Measurements from ENCODE around the gene KIF1B. TPM values are rescaled to one million over a fixed set of nuclear protein-coding genes. Genes with fewer than 3 reads are reported as not detected.
"Not testable (repeated sequence)": the region's sequence is repeated elsewhere in the genome, so short reads cannot be mapped to it uniquely, and the experiment has no call there.

The KIF1B gene
- total RNA-seq, 1 experiment from 2014 or later: 69.5 TPM

GRCh38 chr1:10424651-10425050 is 214.3 kb downstream of the KIF1B start:
- no peaks in the 10 kb centered on the region for H3K4me1 ChIP-seq (ENCODE audit: insufficient read depth, low read length, poor library complexity, severe bottlenecking)
- no peak overlapping the region for H3K4me3 ChIP-seq (ENCODE audit: low read depth, low read length, poor library complexity, severe bottlenecking)
- intact Hi-C loops (cut with micrococcal nuclease; ENCODE audit: unreplicated experiment): loop anchor here (5.0 to 10.0 kb wide), 3 partner anchors 472 to 800 kb away; no protein-coding TSS in a partner anchor
- BruUV-seq (replicated peaks): no TSS peak
- ChIA-PET POLR2A (ENCODE audit: low non-redundant PET) (no interaction called here), CTCF (interaction anchor here (0.6 kb wide), 1 partner anchor 37 kb away, joined by 7 read pairs; no protein-coding TSS in a partner anchor)
- H3K27me3 ChIP-seq (replicated peaks; ENCODE audit: insufficient read depth, low read depth, low read length, poor library complexity): no peaks in the 10 kb centered on the region
- H3K9me3 ChIP-seq (ENCODE audit: low read depth, low read length, poor library complexity, severe bottlenecking): no peaks in the 10 kb centered on the region
- peaks cover 20% of the 10 kb centered on the region for H3K36me3 ChIP-seq (ENCODE audit: insufficient read depth, low read length, poor library complexity, severe bottlenecking)
- no peak for DNase-seq (ENCODE audit: low spot score)
- H3K27ac ChIP-seq (ENCODE audit: low read depth, low read length, poor library complexity, severe bottlenecking): no peak overlapping the region
- TF ChIP-seq CTCF (conservative IDR thresholded peaks at IDR 0.05; ENCODE audit: low read depth, low read length) (no peak), EZH2 (IDR thresholded peaks at IDR 0.05; ENCODE audit: borderline replicate concordance, low read depth, low read length, poor library complexity, severe bottlenecking) (no peak)

GRCh38 chr1:10425826-10426534 is 215.6 kb downstream of the KIF1B start:
- CTCF ChIA-PET: interaction anchor here (0.6 kb wide), 1 partner anchor 48 kb away, joined by 3 read pairs; no protein-coding TSS in a partner anchor
- H3K36me3 ChIP-seq (ENCODE audit: insufficient read depth, low read length, poor library complexity, severe bottlenecking); BruUV-seq (replicated peaks); H3K9me3 ChIP-seq (ENCODE audit: low read depth, low read length, poor library complexity, severe bottlenecking); DNase-seq (ENCODE audit: low spot score); H3K27me3 ChIP-seq (replicated peaks; ENCODE audit: insufficient read depth, low read depth, low read length, poor library complexity); H3K27ac ChIP-seq (ENCODE audit: low read depth, low read length, poor library complexity, severe bottlenecking); H3K4me3 ChIP-seq (ENCODE audit: low read depth, low read length, poor library complexity, severe bottlenecking); POLR2A ChIA-PET (ENCODE audit: low non-redundant PET); H3K4me1 ChIP-seq (ENCODE audit: insufficient read depth, low read length, poor library complexity, severe bottlenecking): not testable (repeated sequence)
- intact Hi-C loops (cut with micrococcal nuclease; ENCODE audit: unreplicated experiment): loop anchor here (5.0 to 10.0 kb wide), 3 partner anchors 474 to 801 kb away; no protein-coding TSS in a partner anchor

GRCh38 chr1:10426535-10426848 is 216.1 kb downstream of the KIF1B start:
- H3K9me3 ChIP-seq (ENCODE audit: low read depth, low read length, poor library complexity, severe bottlenecking); POLR2A ChIA-PET (ENCODE audit: low non-redundant PET); DNase-seq (ENCODE audit: low spot score); H3K36me3 ChIP-seq (ENCODE audit: insufficient read depth, low read length, poor library complexity, severe bottlenecking); H3K4me1 ChIP-seq (ENCODE audit: insufficient read depth, low read length, poor library complexity, severe bottlenecking); H3K27me3 ChIP-seq (replicated peaks; ENCODE audit: insufficient read depth, low read depth, low read length, poor library complexity); H3K4me3 ChIP-seq (ENCODE audit: low read depth, low read length, poor library complexity, severe bottlenecking); BruUV-seq (replicated peaks); H3K27ac ChIP-seq (ENCODE audit: low read depth, low read length, poor library complexity, severe bottlenecking): not testable (repeated sequence)
- CTCF ChIA-PET: interaction anchor here (0.6 kb wide), 1 partner anchor 48 kb away, joined by 3 read pairs; no protein-coding TSS in a partner anchor
- intact Hi-C loops (cut with micrococcal nuclease; ENCODE audit: unreplicated experiment): loop anchor here (5.0 to 10.0 kb wide), 3 partner anchors 474 to 802 kb away; no protein-coding TSS in a partner anchor

- no peak for DNase-seq (ENCODE audit: low spot score)
- Histone ChIP-seq H3K4me3 (ENCODE audit: low read depth, low read length, poor library complexity, severe bottlenecking) (no peak overlapping the region), H3K27me3 (replicated peaks; ENCODE audit: insufficient read depth, low read depth, low read length, poor library complexity) (no peaks in the 10 kb centered on the region), H3K36me3 (ENCODE audit: insufficient read depth, low read length, poor library complexity, severe bottlenecking) (no peaks in the 10 kb centered on the region), H3K27ac (ENCODE audit: low read depth, low read length, poor library complexity, severe bottlenecking) (no peak overlapping the region), H3K4me1 (ENCODE audit: insufficient read depth, low read length, poor library complexity, severe bottlenecking) (peaks cover 5% of the 10 kb centered on the region), H3K9me3 (ENCODE audit: low read depth, low read length, poor library complexity, severe bottlenecking) (no peaks in the 10 kb centered on the region)
- intact Hi-C loops (cut with micrococcal nuclease; ENCODE audit: unreplicated experiment): loop anchor here (1.0 to 10.0 kb wide), 4 partner anchors 52 to 804 kb away; no protein-coding TSS in a partner anchor
- CTCF ChIA-PET: interaction anchor here (0.5 to 2.5 kb wide), 4 partner anchors 41 to 960 kb away, joined by 5 to 24 read pairs (median 6); no protein-coding TSS in a partner anchor
- no TSS peak for BruUV-seq (replicated peaks)
- TF ChIP-seq EZH2 (IDR thresholded peaks at IDR 0.05; ENCODE audit: borderline replicate concordance, low read depth, low read length, poor library complexity, severe bottlenecking) (no peak), CTCF (conservative IDR thresholded peaks at IDR 0.05; ENCODE audit: low read depth, low read length) (no peak)
- POLR2A ChIA-PET (ENCODE audit: low non-redundant PET): no interaction called here
These were observed 218.6 kb downstream of the KIF1B start for GRCh38 chr1:10428984-10429383.
